ENCODE measurements around the gene ATL3.

The ATL3 gene

GRCh38 chr11:63713766-63714165 is 42.6 kb upstream of the ATL3 start:
- no peak for TF ChIP-seq CTCF (IDR thresholded peaks at IDR 0.05; ENCODE audit: low read depth, low read length)

GRCh38 chr11:63711838-63712237 is 40.7 kb upstream of the ATL3 start:
- Histone ChIP-seq H3K4me3 (ENCODE audit: low read depth, low read length) (no peak overlapping the region), H3K9me3 (no peaks in the 10 kb centered on the region), H3K36me3 (no peaks in the 10 kb centered on the region), H3K4me1 (no peaks in the 10 kb centered on the region), H3K27me3 (no peaks in the 10 kb centered on the region)
- no peak for DNase-seq
- no peak for TF ChIP-seq CTCF (IDR thresholded peaks at IDR 0.05; ENCODE audit: low read depth, low read length)

More at GRCh38 chr11:63713766-63714165, 42.6 kb upstream of the ATL3 start:
- H3K4me3 ChIP-seq (ENCODE audit: low read depth, low read length): no peak overlapping the region
- no peaks in the 10 kb centered on the region for H3K36me3 ChIP-seq
- no peaks in the 10 kb centered on the region for H3K27me3 ChIP-seq
- no peaks in the 10 kb centered on the region for H3K9me3 ChIP-seq
- DNase-seq: no peak
- H3K4me1 ChIP-seq: no peaks in the 10 kb centered on the region

- DNase-seq: no peak
Observed at GRCh38 chr11:63710476-63711217, 39.5 kb upstream of the ATL3 start.

GRCh38 chr11:63709336-63709884 is 38.2 kb upstream of the ATL3 start:
- no peaks in the 10 kb centered on the region for H3K27me3 ChIP-seq
- no peak for DNase-seq
- H3K4me1 ChIP-seq: no peaks in the 10 kb centered on the region
- no peak for TF ChIP-seq CTCF (IDR thresholded peaks at IDR 0.05; ENCODE audit: low read depth, low read length)
- H3K36me3 ChIP-seq: no peaks in the 10 kb centered on the region
- no peak overlapping the region for H3K4me3 ChIP-seq (ENCODE audit: low read depth, low read length)
- no peaks in the 10 kb centered on the region for H3K9me3 ChIP-seq

More at GRCh38 chr11:63710476-63711217, 39.5 kb upstream of the ATL3 start:
- Histone ChIP-seq H3K4me3 (ENCODE audit: low read depth, low read length) (no peak overlapping the region), H3K4me1 (no peaks in the 10 kb centered on the region), H3K36me3 (no peaks in the 10 kb centered on the region), H3K27me3 (no peaks in the 10 kb centered on the region), H3K9me3 (no peaks in the 10 kb centered on the region)
- no peak for TF ChIP-seq CTCF (IDR thresholded peaks at IDR 0.05; ENCODE audit: low read depth, low read length)

GRCh38 chr11:63708764-63709163 is 37.6 kb upstream of the ATL3 start:
- DNase-seq: no peak
- Histone ChIP-seq H3K9me3 (no peaks in the 10 kb centered on the region), H3K4me1 (no peaks in the 10 kb centered on the region), H3K36me3 (no peaks in the 10 kb centered on the region), H3K4me3 (ENCODE audit: low read depth, low read length) (no peak overlapping the region), H3K27me3 (no peaks in the 10 kb centered on the region)
- TF ChIP-seq CTCF (IDR thresholded peaks at IDR 0.05; ENCODE audit: low read depth, low read length): no peak

- no peaks in the 10 kb centered on the region for H3K27me3 ChIP-seq
- no peak for TF ChIP-seq CTCF (IDR thresholded peaks at IDR 0.05; ENCODE audit: low read depth, low read length)
- H3K4me1 ChIP-seq: no peaks in the 10 kb centered on the region
- no peak overlapping the region for H3K4me3 ChIP-seq (ENCODE audit: low read depth, low read length)
- H3K9me3 ChIP-seq: no peaks in the 10 kb centered on the region
- DNase-seq: no peak
- H3K36me3 ChIP-seq: no peaks in the 10 kb centered on the region
Observed at GRCh38 chr11:63705526-63705925, 34.4 kb upstream of the ATL3 start.
